Loucy (cell line): ENCODE data around the gene DCP1A.

Experiments
- H2AFZ ChIP-seq: fragments of 200-600 bp; sonication (generic); 2 replicates; pipeline ENCODE4 v1.6.0; 2016; ENCODE audit warnings: antibody characterized with exemption, mild to moderate bottlenecking, low read length, moderate library complexity
- H3F3A ChIP-seq: fragments of 200-600 bp; 2 replicates; pipeline ENCODE4 v1.6.0; 2016; ENCODE audit warnings: antibody characterized with exemption, low read depth, mild to moderate bottlenecking
- H3K27me3 ChIP-seq: fragments of 200-600 bp; sonication (generic); 2 replicates; pipeline ENCODE4 v1.6.1; 2014; ENCODE audit warnings: low read length, mild to moderate bottlenecking; ENCODE audit not compliant: insufficient read depth, poor library complexity, severe bottlenecking
- H3K36me3 ChIP-seq: fragments of 200-600 bp; sonication (generic); 2 replicates; pipeline ENCODE4 v1.6.1; 2016; ENCODE audit warnings: low read length; ENCODE audit not compliant: insufficient read depth
- H3K4me1 ChIP-seq: fragments of 200-600 bp; sonication (generic); 2 replicates; pipeline ENCODE4 v1.5.1; 2014; ENCODE audit warnings: low read length, mild to moderate bottlenecking; ENCODE audit not compliant: insufficient read depth, poor library complexity, severe bottlenecking
- H3K4me2 ChIP-seq: fragments of 200-600 bp; sonication (generic); 2 replicates; pipeline ENCODE4 v1.6.0; 2014; ENCODE audit warnings: antibody characterized with exemption, low read length, low read depth, mild to moderate bottlenecking; ENCODE audit not compliant: poor library complexity, severe bottlenecking
- H3K4me3 ChIP-seq: fragments of 200-600 bp; sonication (generic); 2 replicates; pipeline ENCODE4 v1.5.1; 2014; ENCODE audit warnings: low read length, mild to moderate bottlenecking, mixed read lengths; ENCODE audit not compliant: poor library complexity, severe bottlenecking
- H3K79me2 ChIP-seq: fragments of 200-600 bp; sonication (generic); 2 replicates; pipeline ENCODE4 v1.6.1; 2014; ENCODE audit warnings: low read length; ENCODE audit not compliant: insufficient read depth
- H3K9ac ChIP-seq: fragments of 200-600 bp; sonication (generic); 2 replicates; pipeline ENCODE4 v1.6.0; 2014; ENCODE audit warnings: mild to moderate bottlenecking, low read depth, low read length, moderate library complexity; ENCODE audit not compliant: poor library complexity, severe bottlenecking
- H3K9me2 ChIP-seq: fragments of 200-600 bp; sonication (generic); replicated peaks from 2 replicates; pipeline ENCODE4 v1.6.1; 2016; ENCODE audit warnings: low read depth, low read length, mixed read lengths
- H3K9me3 ChIP-seq: fragments of 200-600 bp; sonication (generic); 2 replicates; pipeline ENCODE4 v1.6.1; 2014; ENCODE audit warnings: mild to moderate bottlenecking, antibody characterized with exemption, low read length, low read depth; ENCODE audit not compliant: insufficient read depth
- H4K20me1 ChIP-seq: fragments of 200-600 bp; sonication (generic); 2 replicates; pipeline ENCODE4 v1.6.0; 2014; ENCODE audit warnings: antibody characterized with exemption, low read length, mild to moderate bottlenecking; ENCODE audit not compliant: insufficient read depth, poor library complexity, severe bottlenecking
- CTCF ChIP-seq: fragments of 200-600 bp; sonication (generic); conservative IDR thresholded peaks from 2 replicates; pipeline ENCODE4 v1.5.1; 2014; ENCODE audit warnings: mild to moderate bottlenecking, antibody characterized with exemption, low read length
- EZH2phosphoT487 ChIP-seq: fragments of 200-600 bp; IDR thresholded peaks from 2 replicates; pipeline ENCODE4 v1.6.1; 2018; ENCODE audit warnings: antibody characterized with exemption, mild to moderate bottlenecking, moderate library complexity, borderline replicate concordance

The DCP1A gene

GRCh38 chr3:53278667-53279066 lies 68.7 kb downstream of the DCP1A start:
- no peak overlapping the region for H3K4me2 ChIP-seq
- H3K9ac ChIP-seq, result no peak overlapping the region
- H3K79me2 ChIP-seq, result no peaks in the 10 kb centered on the region
- no peak overlapping the region for H2AFZ ChIP-seq
- peaks cover 6% of the 10 kb centered on the region for H3K4me1 ChIP-seq
- no peaks in the 10 kb centered on the region for H4K20me1 ChIP-seq
- H3K9me2 ChIP-seq, result no peaks in the 10 kb centered on the region
- H3K36me3 ChIP-seq, result peaks cover 2% of the 10 kb centered on the region; the same call in 1 of the 2 replicates
- no peaks in the 10 kb centered on the region for H3K9me3 ChIP-seq
- no peak overlapping the region for H3K4me3 ChIP-seq
- H3F3A ChIP-seq, result no peaks in the 10 kb centered on the region
- H3K27me3 ChIP-seq, result no peaks in the 10 kb centered on the region
- no peak for TF ChIP-seq EZH2phosphoT487
- TF ChIP-seq CTCF, result no peak

GRCh38 chr3:53274938-53275605 lies 72.3 kb downstream of the DCP1A start:
- no peak for TF ChIP-seq CTCF
- no peak for TF ChIP-seq EZH2phosphoT487
- peak overlapping the region; percentile 90 for H2AFZ ChIP-seq
- no peaks in the 10 kb centered on the region for H3F3A ChIP-seq
- no peaks in the 10 kb centered on the region for H3K9me2 ChIP-seq
- H3K4me1 ChIP-seq, result peaks cover 13% of the 10 kb centered on the region
- no peaks in the 10 kb centered on the region for H3K9me3 ChIP-seq
- H4K20me1 ChIP-seq, result no peaks in the 10 kb centered on the region
- no peaks in the 10 kb centered on the region for H3K79me2 ChIP-seq
- no peaks in the 10 kb centered on the region for H3K36me3 ChIP-seq
- peak overlapping the region; percentile 21 for H3K9ac ChIP-seq
- H3K4me2 ChIP-seq, result peak overlapping the region; percentile 37
- H3K27me3 ChIP-seq, result no peaks in the 10 kb centered on the region
- H3K4me3 ChIP-seq, result peak overlapping the region; percentile 9

GRCh38 chr3:53273146-53273670 lies 74.1 kb downstream of the DCP1A start:
- no peak overlapping the region for H3K4me2 ChIP-seq
- no peaks in the 10 kb centered on the region for H3K79me2 ChIP-seq
- H3F3A ChIP-seq, result no peaks in the 10 kb centered on the region
- peaks cover 19% of the 10 kb centered on the region for H3K4me1 ChIP-seq
- H3K9me3 ChIP-seq, result no peaks in the 10 kb centered on the region
- H3K27me3 ChIP-seq, result no peaks in the 10 kb centered on the region
- no peak overlapping the region for H2AFZ ChIP-seq
- no peaks in the 10 kb centered on the region for H3K36me3 ChIP-seq
- H3K9ac ChIP-seq, result no peak overlapping the region
- H4K20me1 ChIP-seq, result no peaks in the 10 kb centered on the region
- no peak overlapping the region for H3K4me3 ChIP-seq
- no peaks in the 10 kb centered on the region for H3K9me2 ChIP-seq
- no peak for TF ChIP-seq EZH2phosphoT487
- no peak for TF ChIP-seq CTCF
